NCI-H2107 (cell line): ENCODE measurements around the gene FUT2.

Experiments
- DNase-seq: peaks from one replicate; lab custom pipeline; 2025; lab: John Stamatoyannopoulos, UW

The FUT2 gene

DNA sequence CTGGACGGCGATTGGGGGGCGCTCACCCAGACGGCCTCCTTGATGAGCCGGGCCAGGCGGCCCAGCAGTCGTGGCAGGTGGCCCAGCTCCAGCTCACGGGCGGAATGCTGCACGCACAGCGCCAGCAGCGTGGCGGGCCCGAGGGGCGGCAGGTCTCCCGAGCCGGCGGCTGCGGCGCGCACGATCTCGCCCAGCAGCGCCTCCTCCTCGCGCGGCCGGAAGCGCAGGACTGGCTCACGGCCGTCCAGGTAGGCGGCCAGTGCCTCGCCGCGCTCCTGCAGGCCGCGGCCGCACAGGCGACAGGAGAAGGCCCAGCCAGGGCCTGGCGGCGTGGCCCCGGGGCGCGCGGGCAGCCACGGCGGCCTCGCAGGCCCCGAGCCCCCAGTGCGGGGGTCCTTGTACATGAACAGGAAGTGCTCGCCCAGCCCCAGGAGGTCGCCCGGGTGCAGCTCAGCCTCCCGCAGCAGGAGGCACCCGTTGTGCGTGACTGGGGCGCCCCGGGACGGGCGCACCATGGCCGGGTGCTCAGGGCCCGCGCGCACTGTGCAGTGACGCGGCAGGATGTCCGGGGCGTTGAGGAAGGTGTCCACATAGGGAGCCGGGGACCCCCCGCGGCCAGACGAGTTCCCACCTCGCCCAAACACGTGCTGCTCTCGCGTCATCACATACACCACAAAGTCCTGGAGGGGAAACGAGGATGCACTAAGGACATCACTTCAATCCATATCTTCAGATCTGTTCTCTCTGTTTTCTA lies 33.3 kb downstream of the FUT2 start:
- DNase-seq = no peak

DNA sequence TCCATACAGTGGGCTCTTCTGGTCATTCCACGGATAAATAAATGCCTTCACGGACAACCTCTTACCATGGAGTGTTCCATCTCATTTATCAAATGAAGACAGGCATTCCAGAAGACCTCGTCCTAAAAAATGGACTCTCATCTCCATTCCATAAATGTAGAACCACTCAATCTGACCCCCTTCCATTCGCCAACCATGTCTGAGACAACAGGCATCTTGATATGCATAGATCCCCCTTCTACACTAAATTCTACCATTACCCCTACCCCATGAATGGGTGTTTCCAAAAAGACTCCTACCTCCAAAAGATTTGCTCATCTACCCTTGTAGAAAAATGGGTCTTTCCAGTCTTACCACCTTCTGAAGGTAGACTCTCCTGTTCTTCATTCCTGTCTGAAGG lies 35.7 kb downstream of the FUT2 start:
- no peak for DNase-seq

DNA sequence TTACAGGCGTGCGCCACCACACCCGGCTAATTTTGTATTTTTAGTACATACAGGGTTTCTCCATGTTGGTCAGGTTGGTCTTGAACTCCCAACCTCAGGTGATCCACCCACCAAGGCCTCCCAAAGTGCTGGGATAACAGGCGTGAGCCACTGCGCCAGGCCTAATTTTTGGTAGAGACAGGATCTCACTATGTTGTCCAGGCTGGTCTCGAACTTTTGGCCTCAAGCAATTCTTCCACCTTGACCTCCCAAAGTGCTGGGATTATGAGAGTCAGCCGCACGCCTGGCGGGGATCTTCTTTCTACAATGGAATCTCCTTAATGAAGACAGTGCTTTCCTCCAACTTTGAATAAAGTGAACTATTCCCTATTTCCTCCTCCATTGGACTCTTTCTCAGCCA lies 38.9 kb downstream of the FUT2 start:
- DNase-seq = no peak

DNA sequence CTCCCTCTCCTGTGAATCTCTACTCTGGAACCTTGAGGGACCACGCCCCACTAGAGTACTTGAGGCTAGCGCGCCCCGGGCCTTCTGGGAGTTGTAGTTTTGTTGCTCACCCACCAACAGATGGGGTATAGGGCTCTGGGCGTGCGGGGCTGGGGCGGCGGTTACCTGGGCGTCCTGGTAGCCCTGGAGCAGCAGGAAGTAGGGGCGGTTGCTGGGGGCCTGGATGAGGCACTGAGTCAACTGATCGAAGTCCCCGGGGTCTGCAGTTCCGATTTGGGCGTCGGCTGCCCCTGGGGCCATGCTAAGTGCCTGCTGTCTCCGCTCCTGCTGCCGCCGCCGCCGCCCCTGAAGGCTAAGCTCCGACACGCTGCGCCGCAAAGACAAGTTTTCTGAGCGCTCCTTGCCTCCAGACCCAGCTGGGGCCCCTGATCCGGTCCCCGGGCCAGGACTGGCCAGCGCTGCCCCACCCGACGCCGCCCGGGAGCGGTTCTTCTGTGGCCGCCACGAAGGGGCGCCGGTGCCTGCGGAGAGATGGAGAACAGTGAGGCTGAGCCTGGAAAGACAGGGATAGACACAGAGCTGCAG lies 39.4 kb downstream of the FUT2 start:
- no peak for DNase-seq

DNA sequence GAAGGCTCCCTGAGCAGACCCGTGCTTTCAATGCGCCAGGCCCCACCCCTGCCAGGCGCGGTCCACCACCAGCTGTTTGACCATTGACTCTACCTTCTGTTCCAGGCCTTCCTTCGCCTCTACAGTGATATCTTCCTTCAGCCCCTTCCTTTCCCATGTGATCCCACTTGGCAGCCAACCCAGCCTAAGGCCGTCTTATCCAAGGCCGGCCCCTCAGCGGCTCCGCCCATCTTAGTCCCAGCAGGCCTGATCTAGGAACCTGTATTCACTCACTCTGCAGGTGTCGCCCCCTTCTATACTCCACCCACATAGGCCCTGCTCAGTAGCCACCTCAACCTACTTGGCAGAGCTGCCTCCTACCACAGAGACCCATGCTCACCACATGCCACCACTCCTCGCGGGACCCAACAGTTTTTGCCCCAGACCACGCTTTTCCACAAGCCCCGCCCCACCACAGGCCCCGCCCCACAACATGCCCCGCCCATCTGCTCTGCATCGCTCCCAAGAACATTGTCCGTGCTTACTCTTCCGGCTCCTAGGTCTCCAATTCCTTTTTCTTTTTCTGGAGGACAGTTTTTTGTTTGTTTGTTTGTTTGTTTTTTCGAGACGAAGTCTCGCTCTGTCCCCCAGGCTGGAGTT lies 41.7 kb downstream of the FUT2 start:
- DNase-seq = no peak

DNA sequence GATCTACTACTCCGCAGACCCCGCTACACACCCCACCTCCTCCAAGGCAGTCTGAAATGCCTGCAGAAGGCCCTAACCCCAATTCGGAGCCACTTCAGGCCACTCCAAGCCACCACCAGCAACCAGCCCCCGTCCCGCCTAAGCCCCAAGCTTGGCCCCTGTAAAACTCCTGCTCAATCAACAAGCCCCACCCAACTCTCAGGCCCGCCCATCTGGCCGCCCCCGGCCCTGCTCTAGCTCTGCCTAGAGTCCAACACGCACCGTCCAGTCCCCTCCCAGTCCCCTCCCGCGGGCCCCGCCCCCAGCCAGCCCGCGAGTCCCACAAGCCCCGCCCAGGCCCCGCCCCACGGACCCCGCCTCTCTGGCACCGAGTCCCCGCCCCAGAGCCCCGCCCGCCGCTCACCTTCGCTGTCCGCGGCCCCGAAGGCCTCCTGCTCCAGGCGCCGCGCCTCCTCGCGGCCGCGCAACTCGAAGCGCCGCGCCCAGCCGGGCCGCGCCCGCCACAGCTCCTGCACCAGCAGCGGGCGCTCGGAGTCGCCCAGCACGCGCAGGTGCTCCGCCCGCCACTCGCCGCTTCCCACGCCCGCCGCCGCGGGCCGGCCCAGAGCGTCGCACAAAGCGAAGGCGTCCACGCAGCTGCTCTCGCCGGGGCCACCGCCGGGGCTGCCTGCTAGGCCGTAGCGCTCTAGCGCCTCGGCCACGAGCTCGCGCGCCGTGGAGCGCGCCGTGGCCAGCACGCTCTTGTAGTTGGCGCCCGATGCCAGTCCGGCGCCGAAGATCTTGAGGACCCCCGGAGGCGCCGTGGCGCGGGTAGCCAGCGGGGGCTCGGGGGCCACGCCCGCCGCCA lies 43.0 kb downstream of the FUT2 start:
- peak; percentile 72 for DNase-seq

DNA sequence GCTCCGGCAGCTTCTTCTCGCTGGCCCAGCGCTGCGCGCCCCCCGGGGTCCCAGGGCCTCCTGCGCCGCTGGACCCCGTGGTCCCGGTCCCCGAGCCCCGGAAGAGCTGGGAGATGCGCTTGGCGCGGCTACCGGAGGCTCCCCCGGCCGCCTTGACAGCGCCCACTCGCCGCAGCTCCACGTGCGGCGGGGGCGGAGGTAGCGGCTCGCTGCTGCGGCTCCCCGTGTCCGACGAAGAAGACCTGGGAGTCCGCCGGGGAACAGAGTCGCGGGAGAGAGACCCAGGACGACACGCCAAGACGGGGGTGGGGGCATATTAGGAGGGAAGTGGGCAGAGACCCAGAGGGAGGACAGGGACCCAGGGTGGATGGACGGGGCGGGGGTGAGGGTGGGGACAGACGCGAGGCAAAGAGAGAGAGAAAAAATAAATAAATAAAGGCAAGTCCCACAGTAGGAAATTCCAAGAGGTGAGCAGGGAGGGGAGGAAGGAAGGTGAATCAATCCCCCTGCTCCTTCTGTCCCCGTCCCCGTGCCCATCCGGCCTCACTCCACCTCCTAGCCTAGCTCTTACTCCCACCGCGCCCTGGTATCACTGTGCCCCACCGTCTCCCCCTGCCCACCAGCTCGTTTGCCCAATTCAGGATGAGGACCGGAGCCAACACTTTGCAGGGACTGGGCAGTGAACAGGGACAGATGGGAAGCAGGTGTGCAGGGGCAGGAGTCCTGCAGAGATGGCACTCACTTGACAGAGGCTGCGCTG lies 43.8 kb downstream of the FUT2 start:
- DNase-seq = no peak

DNA sequence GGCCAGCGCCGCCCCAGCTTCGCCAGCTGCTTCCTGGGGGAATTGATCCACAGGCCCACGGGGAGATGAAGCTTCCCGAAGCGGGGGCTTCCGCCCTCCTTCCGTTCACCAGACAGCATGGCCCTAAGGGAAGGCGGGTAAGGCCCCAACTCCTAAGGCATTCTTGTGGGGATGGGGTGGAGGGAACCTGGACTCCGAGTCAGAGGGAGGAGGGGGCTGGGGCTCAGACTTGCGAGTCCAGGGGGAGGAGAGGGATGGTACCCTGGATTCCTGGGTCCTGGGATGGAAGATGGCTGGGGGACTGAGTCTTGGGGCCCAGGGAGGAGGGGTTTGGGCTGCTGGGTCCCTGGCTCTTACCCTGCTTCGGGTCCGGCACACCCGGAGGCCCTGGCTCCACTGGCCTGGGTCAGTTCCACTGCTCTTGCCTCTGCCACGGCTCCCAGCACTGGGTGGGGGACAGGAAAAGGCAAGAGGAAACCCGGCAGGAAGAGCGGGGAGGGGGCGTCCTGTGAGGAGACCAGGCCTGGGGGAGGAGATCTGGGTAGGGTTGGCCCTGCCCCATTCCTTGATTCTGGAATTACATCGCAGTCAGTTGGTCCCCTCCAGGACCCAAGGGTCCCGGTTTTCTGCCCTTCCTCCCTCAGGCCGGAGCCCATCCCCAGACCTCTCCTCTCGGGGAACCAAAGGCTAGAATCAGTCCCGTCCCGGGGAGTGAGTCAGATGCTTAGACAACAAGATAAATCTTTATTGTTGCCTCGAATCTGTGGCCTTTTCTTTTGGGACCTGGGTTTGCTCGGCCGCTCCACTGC lies 44.6 kb downstream of the FUT2 start, which contains the start of gene RASIP1:
RASIP1 (minus strand) TSS at position 447 of the 809 bp plus-strand sequence; CDS start at position 119, 328 bp downstream.
- DNase-seq = no peak

DNA sequence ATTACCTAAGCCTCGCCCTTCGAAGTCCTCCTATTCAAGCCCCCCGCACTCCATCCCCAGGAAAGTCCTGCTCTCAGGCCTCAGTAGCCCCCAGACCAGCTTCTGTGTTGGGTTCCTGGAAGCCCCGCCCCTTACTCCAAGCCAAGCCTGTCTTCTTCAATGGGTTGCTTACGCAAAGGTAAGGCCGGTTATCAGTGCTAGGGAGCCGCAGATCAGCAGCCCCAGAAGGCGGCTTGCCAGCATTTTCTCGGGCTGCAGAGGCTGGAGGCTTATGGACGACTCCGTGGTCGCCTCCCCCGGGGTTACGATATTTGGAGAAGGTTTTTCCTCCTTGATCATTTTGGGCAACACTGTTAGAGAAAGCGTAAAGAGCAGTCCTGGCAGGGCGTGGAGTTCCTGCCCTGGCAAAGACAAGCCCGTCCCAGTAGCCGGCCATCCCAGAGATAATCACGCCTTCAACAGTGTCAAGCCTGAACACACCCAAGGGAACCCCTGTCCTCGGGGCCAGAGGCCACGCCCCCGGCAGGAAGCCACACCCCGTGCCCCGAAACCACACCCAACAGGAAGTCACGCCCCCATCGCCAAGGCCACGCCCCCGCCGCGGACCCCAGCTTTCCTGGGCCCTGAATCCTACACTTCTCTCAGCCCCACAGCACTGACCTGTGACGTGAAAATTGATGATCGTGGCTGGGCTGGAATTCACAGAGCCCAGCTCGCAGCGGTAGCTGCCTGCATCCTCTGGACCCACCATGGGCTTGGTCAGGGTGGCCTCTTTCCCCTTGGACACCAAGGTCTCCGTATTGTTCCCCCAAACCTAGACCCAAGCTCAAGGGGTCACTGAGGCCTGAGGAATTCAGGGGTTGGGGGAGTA lies 45.6 kb downstream of the FUT2 start:
- DNase-seq = no peak

DNA sequence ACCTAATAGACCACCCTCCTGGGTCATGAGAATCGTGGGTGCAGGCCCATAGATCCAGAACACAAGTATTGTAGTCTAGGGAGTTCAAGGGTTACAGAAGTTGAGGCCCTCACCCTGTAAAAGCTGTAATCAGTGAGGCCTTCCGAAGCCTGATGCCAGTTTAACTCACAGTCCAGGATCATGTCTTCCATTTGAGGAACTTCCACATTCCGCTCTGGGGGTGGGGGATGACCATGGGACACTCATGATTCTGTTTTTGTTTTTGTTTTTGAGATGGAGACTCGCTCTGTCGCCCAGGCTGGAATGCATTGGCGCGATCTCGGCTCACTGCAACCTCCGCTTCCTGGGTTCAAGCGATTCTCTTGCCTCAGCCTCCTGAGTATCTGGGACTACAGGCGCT lies 46.3 kb downstream of the FUT2 start:
- no peak for DNase-seq

DNA sequence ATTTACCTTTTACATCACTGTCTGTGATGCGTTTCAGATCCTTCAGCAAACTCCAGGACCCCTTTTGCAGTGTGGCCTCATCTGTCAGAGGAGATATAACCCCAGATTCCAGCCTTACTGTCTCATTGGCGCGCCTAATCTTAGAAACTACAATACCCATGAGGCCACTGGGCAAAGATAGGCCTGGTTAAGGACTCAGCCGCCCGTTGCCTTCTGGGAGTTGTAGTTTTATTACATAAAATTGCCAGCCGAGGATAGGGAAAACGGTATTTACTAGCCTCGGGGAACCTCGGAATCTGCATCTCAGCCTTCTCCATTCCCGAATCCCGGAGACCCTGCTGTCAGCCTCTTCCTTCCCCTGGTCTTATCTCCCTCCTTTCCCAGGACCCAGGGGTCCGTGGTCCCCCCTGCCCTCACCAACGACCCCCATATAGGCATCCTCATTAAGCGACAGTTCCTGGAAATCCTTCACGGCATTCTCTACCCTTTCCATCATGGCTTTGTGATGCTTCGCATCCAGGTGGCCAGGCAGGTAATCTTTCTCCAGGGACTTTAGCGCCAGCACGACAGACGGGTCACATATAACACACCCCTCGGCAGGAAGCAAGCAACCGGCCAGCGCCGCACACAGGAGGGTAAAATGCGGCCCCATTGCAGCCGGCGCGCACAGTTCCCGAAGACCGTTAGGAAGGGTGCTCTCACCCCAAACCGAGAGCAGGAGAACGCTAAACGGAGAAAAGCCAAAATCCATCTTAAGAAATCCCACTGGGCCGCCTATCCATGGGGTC lies 49.6 kb downstream of the FUT2 start:
- DNase-seq = no peak

DNA sequence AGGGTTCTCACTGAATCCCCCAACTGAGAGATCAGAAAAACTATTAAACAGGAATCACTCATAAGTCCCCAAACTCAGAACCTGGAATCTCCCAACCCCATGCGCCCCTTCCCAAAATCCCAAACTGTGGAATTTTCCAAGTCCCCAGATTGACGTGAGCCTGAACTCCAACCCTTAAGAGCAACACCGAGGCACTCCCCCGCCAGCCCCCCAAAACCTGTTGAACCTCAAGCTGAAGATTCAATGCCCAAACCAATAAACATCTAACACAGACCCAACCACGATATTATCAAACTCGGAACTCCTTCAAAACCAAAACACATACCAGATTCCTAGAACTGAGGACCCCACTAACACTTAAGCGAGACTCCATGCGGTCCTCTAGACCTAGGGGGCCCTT lies 50.3 kb downstream of the FUT2 start:
- no peak for DNase-seq

DNA sequence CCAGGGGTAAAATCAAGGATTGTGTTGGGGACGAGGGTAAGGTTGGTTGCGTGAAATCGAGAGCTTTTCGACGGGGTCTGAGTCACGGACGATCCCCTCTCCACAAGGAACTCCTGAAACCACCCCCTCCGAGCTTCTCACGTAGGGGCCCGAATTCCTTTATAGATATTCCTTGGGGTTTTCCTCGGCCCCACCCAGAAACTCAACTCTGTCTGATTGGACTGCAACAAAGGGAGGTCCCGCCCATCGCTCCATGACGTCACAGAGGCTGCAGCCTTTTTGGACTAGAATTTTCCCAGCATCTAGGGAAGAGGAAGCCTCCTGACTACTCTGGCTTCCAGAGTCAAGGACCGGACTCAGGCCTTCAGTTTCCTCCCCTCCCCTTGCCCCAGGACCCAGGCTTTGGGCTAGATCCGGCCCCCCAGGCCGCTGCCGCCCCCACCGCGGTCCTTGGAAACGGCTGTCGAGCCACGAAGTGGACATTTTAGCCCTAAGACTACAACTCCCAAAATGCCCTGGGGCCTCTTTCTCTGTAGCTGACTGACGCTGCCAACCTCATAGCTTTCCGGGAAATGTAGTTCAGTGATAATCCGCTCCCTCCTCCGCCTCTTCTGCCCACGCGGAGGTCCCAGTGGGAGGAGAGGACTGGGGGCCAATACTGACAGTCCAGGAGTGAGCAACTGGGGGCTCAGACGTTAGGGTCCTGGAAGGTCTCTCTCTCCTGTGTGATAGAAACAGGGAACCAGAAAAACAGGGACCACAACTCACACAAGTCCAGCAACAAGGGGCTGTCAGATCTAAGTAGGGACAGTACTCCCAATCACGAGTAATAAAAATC lies 51.2 kb downstream of the FUT2 start, which contains the start of gene IZUMO1:
IZUMO1 (minus strand) TSS at position 172 of the 838 bp plus-strand sequence. CDS start 1,050 bp downstream, outside the sequence.
- DNase-seq = no peak

DNA sequence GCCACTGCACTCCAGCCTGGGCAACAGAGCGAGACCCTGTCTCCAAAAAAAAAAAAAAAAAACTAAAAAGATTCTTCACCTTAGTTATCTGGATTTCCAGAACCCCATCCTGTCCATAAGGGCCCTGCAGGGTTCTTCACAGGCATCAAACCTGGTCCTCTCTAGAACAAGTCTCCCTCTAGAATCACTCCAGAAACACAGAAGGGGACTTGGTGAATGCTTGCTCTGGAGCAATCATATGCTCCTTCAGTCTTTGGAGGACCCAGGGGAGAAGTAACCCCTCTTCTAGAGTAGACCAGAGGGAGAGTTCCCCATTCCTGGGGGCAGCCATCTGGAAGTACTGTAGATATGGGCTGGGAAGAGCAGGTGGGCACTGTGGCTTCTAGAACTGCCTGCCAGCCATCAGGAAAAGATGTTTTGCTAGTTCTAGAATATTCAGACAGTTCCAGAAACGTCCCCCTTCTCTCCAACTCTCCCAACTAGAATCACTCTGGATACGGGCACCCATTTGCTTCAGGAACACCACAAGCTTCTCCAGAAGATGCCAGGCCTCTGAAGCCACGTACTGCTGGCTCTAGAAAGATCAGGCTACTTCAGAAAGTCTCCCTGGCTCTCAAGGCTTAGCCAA lies 53.9 kb downstream of the FUT2 start:
- no peak for DNase-seq

DNA sequence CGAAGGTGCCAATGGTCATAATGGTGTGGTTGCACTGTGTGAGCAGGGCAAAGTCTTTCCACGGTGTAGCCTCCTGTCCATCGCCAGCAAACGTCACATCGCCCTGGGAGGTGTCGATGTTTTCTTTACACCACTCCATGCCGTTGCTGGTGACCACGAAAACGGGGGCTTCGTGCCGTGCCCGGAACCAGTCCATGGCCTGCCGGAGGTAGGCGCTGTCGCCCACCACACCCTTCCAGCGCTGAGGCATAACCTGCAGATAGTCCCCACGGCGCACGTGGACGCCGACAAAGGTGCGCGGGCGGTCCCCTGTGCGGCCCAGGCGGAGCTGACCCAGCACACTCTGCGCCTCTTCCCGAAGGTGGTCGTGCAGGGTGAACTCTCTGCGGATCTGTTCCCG lies 54.6 kb downstream of the FUT2 start:
- DNase-seq = no peak

DNA sequence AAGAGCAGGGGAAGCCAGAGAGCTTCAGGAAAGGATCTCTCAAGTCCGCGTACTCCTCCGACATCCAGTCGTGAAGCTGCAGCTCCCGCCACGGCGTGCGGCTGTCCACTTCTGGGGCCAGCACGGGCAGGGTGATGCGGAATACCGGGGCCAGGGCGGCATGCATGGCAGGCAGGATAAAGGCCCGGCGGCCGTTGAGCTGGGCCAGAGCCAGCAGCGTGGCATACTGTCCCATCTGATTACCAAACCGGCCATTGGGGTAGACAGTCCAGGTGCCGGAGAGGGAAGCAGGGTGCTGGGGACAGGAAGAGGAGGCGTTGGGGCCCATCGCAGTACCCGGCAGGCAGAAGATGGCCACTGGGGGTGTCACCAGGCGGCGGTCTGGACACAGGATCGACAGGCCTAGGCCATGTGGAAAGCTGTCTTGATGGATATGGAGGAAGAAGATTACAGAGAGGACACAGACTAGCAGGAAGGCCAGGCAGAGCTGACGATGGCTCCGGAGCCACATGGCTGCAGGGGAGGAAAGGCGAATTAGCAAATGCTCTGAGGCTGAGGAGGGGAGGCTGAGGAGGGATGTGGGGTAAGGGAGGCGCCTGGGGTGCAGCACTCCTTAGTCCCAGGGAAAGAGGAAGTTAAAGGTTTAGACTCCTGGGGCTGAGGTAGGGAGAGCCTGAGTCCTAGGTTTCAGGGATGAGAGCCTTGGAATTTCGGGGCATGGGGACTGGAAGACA lies 55.2 kb downstream of the FUT2 start:
- no peak for DNase-seq
